ENCODE results near the gene CDC5L. TPM values are rescaled to one million over a fixed set of nuclear protein-coding genes. Genes with fewer than 3 reads are reported as not detected.
A peak's percentile ranks its signal among the peaks of the same experiment; 100 is the strongest.

Gene CDC5L
- total RNA-seq, 1 experiment from 2014 or later = 49.7 TPM

DNA sequence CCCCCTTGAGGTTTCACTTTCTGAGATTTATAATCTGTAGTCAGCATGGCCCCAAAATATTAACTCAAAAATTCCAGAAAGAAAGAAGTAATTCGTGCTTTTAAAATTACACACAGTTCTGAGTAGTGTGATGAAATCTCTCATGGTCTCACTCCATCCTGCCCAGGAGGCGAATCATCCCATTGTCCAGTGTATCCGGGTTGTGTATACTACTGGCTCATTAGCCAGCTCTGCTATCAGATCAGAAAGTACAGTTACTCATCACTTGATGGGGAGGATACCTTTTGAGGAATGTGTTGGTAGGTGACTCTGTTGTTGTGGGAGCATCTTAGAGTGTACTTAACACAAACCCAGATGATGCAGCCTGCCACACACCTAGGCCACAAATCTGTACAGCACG lies 65.2 kb downstream of the CDC5L start:
- DNase-seq (ENCODE audit: low read depth) = peak; percentile 93

DNA sequence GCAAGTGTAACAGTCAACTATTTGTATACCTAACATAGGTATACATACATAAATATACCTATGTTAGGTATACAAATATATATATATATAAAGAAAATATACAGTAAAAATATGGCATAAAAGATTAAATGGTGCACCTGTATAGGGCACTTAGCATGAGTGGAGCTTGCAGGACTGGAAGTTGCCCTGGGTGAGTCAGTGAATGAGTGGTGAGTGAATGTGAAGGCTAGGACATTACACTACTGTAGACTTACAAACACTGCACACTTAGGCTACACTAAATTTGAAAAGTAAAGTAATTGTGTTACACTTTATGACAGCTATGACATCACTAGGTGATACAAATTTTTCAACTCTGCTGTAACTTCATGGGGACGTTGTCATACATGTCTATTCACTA lies 65.6 kb downstream of the CDC5L start:
- peak; percentile 43 for DNase-seq (ENCODE audit: low read depth)

DNA sequence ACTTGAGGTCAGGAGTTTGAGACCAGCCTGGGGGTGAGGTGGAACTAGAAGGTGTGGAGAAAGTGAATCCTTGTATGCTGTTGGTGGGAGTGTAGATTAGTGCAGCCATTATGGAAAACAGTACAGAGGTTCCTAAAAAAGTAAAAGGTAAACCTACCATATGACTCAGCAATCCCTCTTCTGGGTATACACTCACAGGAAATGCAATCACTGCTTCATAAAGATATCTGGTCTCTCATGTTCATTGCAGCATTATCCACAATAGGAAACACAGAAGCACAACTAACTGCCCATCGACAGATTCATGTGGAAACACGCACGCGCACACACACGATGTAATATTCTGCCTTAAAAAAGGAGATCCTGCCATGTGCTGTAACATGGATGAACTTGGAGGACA lies 66.7 kb downstream of the CDC5L start:
- no peak for DNase-seq (ENCODE audit: low read depth)

DNA sequence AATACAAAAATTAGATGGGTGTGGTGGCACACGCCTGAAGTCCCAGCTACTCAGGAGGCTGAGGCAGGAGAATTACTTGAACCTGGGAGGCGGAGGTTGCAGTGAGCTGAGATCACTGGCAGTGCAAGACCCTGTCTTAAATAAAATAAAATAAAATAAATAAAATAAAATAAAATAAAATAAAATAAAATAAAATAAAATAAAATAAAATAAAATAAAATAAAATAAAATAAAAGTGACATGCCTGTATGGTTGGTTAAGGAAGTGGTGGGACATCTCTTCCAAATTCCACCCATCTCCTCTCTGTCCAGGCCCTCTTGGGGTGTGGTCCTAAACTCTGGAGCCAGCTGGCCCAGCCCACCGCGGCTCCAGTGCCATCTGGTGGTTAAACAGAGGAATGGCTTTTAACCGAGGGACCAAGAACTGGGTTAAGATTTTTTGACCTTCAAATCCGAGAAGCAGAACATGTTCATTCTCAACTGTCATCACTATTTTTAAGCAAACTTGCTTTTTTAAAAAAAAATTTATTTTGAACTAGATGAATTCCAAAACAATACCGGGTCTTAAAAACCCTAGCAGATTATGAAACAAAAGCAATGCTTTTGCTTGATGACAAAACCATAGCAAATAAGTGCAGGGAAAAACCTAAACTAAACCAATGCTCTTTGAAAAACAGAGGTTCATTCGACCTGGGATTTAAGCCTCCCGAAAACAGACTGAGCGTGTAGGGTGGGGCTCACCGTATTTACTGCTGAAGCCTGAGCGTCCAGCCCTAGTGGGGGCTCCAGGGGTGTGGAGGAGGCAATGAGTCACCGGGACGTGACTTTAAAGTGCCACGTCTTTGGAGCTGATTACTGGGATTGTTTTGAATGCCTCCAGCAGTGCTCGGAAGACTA lies 68.8 kb downstream of the CDC5L start:
- peak; percentile 77 for DNase-seq (ENCODE audit: low read depth)

DNA sequence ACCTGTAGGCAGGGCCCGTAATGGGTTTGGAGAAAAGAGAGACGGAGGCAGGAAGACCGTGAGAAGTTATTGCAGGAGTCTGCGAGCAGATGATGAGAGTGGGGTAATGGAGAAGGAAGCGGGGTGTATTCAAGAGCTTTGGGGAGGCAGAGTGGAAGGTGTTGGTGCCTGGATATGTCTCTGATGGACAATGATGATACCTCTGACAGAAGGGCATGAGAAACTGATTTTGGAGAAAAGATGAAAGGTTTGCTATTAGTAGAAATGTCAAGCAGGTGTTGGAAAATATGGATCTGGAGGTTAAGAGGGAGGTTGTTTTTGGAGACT lies 69.4 kb downstream of the CDC5L start:
- DNase-seq (ENCODE audit: low read depth) = no peak

DNA sequence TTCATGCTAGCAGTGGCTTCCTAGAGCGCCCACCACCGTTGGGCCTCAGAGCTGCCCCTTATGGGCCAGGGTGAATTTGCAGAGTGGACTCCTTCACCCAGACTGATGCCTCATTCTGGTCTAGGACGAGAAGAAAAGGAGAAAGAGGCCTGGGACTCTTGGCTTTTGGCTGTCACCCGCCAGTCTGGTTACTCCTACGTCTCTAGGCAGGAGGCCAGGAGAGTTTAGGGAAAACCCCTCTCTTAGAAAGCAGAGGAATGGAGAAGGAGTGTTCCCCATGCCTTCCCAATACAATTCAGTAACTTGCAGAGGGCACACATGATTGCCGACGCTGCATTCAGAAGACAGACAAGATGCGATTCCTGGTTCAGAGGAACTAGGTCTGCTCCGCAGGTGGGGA lies 70.1 kb downstream of the CDC5L start:
- DNase-seq (ENCODE audit: low read depth) = peak; percentile 22

DNA sequence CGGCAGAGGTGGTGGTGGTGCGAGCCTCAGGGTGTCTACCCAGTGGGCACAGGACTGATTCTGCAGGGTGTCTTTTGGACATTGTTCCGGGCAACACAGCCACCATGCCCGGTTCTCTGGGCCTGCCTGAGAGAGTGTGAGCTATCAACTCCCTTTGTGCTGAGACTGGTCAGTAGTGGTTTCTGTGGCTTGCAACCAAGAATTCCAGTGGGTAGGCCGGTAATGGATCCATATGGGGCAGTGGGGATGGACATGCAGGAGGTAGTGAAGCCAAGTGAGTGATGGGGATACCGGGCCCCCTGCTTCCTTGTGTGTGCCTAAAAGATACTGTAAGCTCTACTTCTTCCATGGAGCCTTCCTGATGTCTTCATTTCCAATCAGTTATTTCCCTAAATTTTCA lies 71.0 kb downstream of the CDC5L start:
- DNase-seq (ENCODE audit: low read depth) = no peak

DNA sequence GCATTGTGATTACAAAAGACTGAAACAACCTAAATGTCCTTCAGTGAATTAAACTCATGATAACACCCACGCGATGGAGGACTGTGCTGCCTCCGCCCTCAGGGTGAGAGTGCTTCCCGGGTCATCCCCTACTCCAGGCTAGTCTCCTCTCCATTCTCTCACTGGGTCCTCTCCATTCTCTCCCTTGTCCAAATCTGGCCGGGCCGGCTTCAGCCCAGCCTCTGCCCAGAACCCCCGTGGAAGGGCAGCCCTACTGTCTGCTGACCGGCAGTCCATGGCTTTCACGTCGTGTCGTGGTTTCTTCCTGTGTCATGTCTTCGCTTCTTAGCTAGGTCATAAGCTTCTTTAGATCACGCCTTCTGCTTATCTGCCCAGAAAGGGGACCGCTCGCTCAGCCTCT lies 74.8 kb downstream of the CDC5L start:
- DNase-seq (ENCODE audit: low read depth) = no peak

DNA sequence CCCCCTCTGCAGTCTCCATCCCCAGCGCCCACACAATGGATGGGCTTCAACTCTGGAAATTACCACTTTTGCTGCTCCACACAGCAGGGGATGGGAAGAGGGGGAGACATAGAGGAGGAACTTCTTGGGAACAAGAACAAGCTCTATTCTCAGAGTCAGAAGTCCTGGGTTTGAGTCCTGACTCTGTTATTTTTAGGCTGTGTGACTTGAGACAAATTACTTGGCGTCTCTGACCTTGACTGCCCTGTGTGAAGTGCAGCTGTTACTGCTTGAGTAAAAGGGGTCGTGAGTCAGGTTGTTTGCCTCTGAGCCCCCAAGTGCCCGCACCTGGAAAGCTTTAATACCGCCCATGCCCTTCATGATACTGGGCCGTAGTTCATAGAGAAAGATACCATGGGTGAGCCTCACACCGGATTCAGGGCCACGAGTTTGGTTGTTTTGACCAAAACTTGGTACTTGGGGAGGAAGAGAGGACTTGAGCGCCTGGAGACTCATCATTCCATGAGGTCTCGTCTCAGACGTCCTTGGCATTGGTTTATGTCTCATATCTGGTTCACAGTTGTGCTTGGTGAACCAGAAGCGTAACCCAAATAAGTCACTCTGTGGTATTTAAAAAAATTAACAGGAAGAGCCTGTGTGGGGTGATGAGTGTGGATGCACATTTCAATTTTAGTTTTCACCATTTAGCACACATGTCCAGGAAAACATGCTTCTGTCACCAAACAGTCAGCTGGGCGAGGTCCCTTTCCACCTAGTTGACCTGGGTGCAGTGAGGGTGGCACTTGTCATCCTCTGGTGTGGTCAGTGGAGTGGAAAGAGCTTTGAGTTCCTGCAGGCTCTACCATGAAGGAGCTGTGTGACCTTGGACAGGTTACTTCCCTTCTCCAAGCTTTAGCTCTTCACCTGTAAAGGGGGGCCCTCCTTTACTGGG lies 75.6 kb downstream of the CDC5L start:
- peak; percentile 30 for DNase-seq (ENCODE audit: low read depth)

DNA sequence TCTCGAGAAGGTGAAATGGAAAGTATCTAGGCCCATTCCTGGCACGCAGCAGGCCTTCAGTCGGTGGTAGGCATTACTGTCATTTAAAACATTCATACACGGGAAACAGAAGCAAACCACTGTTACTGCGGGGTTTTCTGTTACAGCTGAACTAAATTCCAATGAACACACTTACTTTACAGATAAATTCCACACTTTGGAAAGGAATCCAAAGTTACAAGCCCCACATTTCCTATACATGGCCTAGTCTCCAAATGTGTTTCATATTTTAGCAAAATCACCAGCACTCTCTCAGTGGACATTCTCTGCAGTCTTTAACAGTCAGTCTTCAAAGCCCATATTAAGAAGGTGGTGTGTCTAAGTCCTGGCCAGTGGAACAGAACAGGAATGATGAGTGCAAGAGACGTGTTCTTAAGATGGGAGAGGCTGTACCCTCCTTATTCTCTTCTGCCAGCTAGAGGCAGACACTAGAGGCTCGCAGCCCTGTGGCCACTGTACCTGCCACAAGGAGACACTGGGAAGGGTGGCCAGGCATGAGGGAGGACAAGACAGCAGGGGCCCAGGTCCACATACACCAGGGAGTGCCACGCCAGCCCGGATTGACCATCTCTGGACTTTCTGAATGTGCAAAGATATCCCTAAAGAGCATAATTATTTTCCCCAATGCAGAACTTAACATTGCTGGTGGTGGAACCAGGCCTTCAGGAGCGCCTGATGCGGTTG lies 76.4 kb downstream of the CDC5L start:
- no peak for DNase-seq (ENCODE audit: low read depth)

DNA sequence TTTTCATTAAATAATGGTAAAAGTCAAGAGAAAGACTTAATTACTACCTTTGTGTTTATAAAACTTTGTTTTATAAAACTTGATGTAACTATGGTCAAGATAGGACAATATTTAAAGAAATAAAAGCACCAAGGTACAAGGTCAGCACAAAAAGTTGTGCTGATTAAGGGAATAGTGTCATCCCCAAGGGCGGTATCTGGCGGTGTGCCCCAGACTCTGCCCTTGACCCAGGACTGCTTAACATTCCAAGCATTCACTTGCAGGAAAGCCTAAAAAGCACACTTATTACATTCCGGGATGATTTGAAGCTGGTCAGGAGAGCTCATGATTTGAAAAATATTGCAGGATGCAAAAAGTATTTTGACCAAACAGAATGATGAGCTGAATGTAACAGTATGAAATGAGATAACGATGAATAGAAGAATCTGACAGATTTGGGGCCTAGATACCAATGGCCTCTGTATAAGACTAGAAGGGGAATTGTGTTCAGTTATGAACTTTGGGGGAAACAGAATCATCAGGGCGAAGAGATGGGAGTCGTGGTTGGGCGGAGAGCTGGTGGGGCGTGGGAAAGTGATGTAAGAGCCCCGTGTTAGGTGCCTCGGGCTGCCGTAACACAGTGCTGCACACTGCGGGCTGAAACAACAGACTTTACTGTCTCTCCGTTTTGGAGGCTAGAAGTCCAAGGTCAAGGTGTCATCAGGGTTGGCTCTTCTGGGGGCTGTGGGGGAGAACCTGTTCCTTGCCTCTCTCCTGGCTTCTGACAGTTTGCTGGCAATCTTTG lies 77.2 kb downstream of the CDC5L start:
- peak; percentile 75 for DNase-seq (ENCODE audit: low read depth)

DNA sequence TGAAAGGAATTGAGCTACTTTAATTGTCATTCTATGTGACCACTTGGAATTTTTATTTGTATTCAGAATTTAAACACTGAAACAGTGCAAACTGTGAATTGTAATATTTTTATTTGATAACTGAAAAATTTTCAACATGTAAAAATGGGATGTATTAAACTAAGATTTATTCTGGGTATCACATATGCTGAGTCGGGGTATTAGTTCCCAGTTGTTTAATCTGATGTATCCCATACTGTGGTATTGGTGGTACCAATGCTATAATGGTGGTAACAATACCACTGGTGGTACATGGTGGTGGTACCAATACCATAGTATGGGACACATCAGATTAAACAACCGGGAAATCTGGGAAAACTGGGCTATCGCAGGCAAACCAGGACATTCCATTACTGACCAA lies 79.4 kb downstream of the CDC5L start:
- no peak for DNase-seq (ENCODE audit: low read depth)

DNA sequence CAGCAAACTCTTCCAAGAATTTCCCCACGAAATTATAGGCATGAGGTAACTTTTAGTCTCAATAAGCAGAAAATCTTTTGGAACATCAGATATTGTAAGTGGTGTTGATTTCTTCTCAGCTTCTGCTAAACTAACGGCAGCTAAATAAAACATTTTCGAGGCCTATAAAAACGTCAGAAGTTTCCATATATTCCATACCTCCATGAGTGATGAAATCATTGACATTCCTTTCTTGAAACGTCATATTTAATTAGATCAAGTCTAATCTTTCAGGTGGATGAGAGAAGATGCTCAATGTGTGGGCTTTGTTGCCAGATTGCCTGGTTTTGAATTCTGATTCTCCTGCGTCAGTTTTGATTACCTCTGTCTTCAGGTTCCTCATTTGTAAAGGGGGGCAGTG lies 81.3 kb downstream of the CDC5L start:
- DNase-seq (ENCODE audit: low read depth) = no peak

DNA sequence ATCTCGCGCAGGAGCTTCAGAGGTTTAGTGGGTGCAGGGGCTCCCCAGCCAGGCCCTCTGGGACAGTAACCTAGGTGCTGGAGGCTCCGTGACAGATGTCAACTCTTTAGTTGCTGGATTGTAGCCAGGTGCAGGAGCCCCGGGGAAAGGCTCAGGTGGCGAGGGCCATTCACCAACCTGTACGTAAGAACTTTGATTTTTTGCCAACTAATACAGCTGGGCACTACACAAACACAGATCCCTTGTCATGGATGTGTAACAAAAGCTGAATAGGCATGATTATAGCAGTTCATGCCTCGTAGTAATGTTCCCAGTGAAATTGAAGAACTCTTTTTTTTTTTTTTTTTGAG lies 82.6 kb downstream of the CDC5L start:
- DNase-seq (ENCODE audit: low read depth) = no peak

DNA sequence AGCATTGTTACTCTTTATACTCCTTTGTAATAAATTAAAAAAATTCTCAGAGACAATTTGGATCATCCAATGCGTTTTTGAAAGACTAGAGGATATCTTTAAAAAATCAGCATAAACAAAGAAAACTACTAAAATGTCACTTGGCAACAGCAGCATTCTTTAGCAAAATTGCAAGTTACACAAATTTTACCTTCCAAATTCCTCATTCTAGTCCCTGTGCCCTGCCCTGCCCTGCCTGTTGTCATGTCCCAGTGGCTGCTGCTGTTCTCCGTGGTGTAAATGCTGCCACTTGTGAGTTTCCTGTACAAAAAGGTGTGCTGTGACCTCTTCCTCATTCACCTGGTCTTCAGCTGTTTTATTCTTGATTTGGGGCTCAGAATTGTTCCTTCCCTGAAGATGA lies 83.2 kb downstream of the CDC5L start:
- no peak for DNase-seq (ENCODE audit: low read depth)

DNA sequence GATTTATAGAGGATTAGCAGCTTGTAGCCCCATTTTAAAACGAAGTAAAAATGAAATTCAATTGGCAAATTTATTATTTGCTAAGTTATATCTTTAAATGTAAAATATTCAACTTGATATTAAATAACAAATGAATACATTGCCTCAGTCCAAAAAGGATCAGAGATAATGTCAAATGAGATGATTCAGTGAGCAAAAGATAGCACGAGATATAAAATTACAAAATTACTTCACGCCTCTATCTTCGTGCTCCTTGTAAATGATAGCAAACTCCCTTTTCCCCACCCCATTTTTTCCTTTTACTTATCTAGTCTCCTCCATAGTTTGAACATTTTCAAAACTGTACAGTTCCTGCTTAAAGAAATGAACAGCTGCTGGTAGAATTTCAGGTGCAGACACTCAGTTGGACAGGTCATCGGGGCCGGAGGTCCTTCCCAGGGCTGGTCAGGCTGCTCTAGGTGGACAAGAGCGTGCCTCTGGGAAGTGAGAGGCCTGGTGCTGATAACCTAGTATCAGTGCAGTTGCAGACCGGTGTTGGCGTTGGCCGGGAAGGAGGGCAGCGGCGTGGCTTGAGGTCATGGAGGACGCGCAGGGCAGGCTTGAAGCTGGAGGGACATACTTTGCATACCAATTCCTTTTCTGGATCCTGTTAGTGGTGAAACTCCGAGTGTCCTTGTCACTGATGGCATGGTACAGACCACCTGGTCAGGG lies 83.9 kb downstream of the CDC5L start:
- DNase-seq (ENCODE audit: low read depth) = no peak

DNA sequence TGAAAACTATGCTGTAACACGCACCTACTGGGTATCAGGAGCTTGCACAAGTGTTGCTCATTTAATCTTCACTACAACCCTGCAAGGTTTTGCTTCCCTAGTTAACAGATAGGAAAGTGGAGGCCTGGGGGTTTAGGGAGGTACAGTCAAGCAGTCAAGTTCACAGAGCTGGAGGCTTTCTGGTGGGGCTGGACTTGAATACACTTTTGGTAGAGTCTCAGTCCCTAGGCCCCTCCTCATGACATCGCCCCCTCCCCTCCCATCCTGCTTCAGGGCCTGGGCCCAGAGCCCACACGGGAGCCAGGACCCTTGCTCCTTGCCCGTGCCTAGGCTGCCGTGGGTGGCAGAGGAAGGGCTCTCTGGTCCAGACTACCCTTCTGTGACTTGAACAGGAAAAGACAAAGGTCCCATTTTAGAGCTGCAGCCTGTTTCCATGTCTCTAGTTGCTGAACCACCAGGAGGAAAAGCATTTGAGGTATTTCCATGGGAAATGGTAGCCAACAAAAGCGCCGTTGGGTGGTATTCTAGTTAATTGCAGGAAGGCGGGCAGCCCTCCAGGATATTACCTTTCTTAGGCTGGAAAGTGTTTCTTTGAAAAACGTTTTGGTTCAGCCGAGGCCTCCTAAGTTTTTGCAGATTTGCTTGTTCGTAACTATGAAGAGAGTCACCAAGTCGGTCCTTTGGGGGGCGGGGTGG lies 84.9 kb downstream of the CDC5L start:
- DNase-seq (ENCODE audit: low read depth) = no peak

DNA sequence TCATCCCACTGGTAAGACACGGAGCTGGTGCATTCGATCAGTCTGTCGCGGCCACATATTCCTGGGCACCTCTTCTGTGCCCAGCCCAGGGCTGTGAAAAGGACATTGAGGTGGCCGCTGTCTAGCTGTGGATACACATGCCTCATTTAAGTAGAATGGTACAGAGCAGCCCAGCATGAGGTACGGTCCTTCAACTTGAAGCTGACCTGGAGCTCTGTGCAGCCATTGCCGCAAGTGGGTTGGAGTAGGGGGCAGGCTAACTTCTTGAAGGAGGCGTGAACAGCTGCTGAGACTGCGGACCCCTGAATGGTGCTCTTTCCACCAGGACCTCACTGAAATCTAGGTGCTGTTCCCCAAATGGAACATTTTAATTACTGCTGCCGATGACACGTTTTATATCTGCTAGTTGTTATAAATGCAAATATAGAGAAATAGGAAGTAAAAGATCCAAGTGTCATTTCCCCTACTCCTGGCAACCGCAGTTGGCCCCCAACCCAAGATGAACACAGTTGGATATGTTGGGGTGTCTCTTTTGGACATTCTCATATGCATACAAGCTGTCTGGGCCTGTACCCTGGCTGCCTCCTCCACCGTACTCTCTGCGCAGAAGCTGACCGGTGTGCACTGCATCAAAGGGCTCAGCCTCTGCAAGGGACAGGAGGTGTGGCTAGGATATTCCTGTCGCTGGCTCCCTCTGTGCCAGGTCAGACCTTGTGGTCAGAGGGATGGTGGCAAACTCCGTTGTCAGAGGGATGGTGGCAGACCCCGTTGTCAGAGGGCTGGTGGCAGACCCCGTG lies 86.1 kb downstream of the CDC5L start:
- DNase-seq (ENCODE audit: low read depth) = no peak

DNA sequence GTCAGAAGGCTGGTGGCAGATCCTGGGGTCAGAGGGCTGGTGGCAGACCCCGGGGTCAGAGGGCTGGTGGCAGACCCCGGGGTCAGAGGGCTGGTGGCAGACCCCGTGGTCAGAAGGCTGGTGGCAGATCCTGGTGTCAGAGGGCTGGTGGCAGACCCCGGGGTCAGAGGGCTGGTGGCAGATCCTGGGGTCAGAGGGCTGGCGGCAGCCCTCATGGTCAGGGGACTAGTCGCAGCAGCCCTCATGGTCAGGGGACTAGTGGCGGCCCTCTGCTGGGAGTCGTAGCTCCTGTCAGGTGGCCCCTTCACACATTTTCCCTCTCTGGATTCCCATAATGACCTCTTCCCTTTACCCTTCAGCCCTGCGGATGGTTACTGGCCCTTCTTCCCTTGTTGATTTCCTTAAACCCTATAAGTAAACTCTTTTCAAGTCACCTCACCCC lies 86.7 kb downstream of the CDC5L start:
- no peak for DNase-seq (ENCODE audit: low read depth)

Data from M059J (cell line).